Ramos (cell line): ENCODE measurements around the gene PPP2R5B.
"Not testable (repeated sequence)": the region's sequence is repeated elsewhere in the genome, so short reads cannot be mapped to it uniquely, and the experiment has no call there.

Experiments used
- in situ Hi-C: fragments of 300-500 bp; cut with MboI; formaldehyde crosslinking; loops from one replicate; pipeline ENCODE4 v1.14.3; 2022; ENCODE audit warnings: low sequenced_read_pairs; ENCODE audit not compliant: unreplicated experiment

The PPP2R5B gene

GRCh38 chr11:64967375-64967774, 42.9 kb downstream of the PPP2R5B start:
- in situ Hi-C loops, result no loop called here

GRCh38 chr11:64969209-64969608, 44.7 kb downstream of the PPP2R5B start:
- in situ Hi-C loops, result no loop called here

- in situ Hi-C loops, result no loop called here
These were observed 46.3 kb downstream of the PPP2R5B start for GRCh38 chr11:64970731-64971151.

- in situ Hi-C loops, result no loop called here
These were observed 47.1 kb downstream of the PPP2R5B start, which contains the start of gene MAJIN for GRCh38 chr11:64971421-64972233. MAJIN (minus strand) TSS chr11:64972108; CDS start chr11:64959405, 12,703 bp downstream.

GRCh38 chr11:64974124-64974523, 49.6 kb downstream of the PPP2R5B start:
- in situ Hi-C loops, result no loop called here

- in situ Hi-C loops, result no loop called here
These were observed 52.2 kb downstream of the PPP2R5B start for GRCh38 chr11:64976651-64977050.

GRCh38 chr11:64983339-64983738, 58.9 kb downstream of the PPP2R5B start:
- in situ Hi-C loops, result not testable (repeated sequence)
